Caco-2 (cell line): ENCODE data around the gene WWOX. TPM values are rescaled to one million over a fixed set of nuclear protein-coding genes. Genes with fewer than 3 reads are reported as not detected.

Experiments
- BruUV-seq: library from RNA; stranded (reverse); fragments of 400-500 nt; replicated peaks from 2 replicates; lab custom pipeline; 2021; lab: Mats Ljungman, UMichigan
- CTCF ChIA-PET: fragments of 300-600 bp; sonication (Branson Sonifier 250); formaldehyde crosslinking; loops from one replicate; lab custom pipeline; 2022; ENCODE audit warnings: antibody characterized with exemption; lab: Charles Lee
- POLR2A ChIA-PET: fragments of 300-600 bp; sonication (Branson Sonifier 250); formaldehyde crosslinking; loops from one replicate; lab custom pipeline; 2022; ENCODE audit warnings: antibody characterized with exemption; lab: Charles Lee
- DNase-seq, 2 experiments: peaks; one replicate each; pipeline versions ENCODE4 v3.0.0 to v3.0.0-alpha.2; 2020 to 2022
- H3K27me3 ChIP-seq: replicated peaks from 2 replicates; pipeline ENCODE4 v1.6.0; 2011; ENCODE audit warnings: low read length; ENCODE audit not compliant: control insufficient read depth, insufficient read depth
- H3K36me3 ChIP-seq: 2 replicates; pipeline ENCODE4 v1.5.1; 2011; ENCODE audit warnings: low read length; ENCODE audit not compliant: control insufficient read depth, insufficient read depth
- H3K4me1 ChIP-seq: fragments of 250-450 bp; sonication (Bioruptor Pico); 2 replicates; pipeline ENCODE4 v1.5.1; 2020; ENCODE audit warnings: mild to moderate bottlenecking
- H3K4me3 ChIP-seq: 2 replicates; pipeline ENCODE4 v1.5.1; 2011; ENCODE audit warnings: low read depth, mild to moderate bottlenecking, control low read depth, low read length
- H3K9me3 ChIP-seq: fragments of 250-450 bp; sonication (Bioruptor Pico); 2 replicates; pipeline ENCODE4 v1.5.1; 2020; ENCODE audit warnings: mild to moderate bottlenecking, moderate library complexity
- H3K27ac Mint-ChIP-seq: one replicate; pipeline ENCODE4 v1.8.0; 2022; ENCODE audit warnings: mixed read lengths; ENCODE audit not compliant: unreplicated experiment
- H3K27me3 Mint-ChIP-seq: one replicate; pipeline ENCODE4 v1.8.0; 2022; ENCODE audit warnings: mixed read lengths; ENCODE audit not compliant: insufficient read depth, unreplicated experiment
- H3K36me3 Mint-ChIP-seq: one replicate; pipeline ENCODE4 v1.8.0; 2022; ENCODE audit warnings: mild to moderate bottlenecking, mixed read lengths; ENCODE audit not compliant: insufficient read depth, unreplicated experiment
- H3K4me1 Mint-ChIP-seq: one replicate; pipeline ENCODE4 v1.8.0; 2022; ENCODE audit warnings: low read depth, mixed read lengths; ENCODE audit not compliant: unreplicated experiment
- H3K4me3 Mint-ChIP-seq: one replicate; pipeline ENCODE4 v1.8.0; 2022; ENCODE audit warnings: mild to moderate bottlenecking, moderate library complexity, mixed read lengths; ENCODE audit not compliant: unreplicated experiment
- H3K9me3 Mint-ChIP-seq: one replicate; pipeline ENCODE4 v1.8.0; 2022; ENCODE audit warnings: mixed read lengths; ENCODE audit not compliant: unreplicated experiment
- intact Hi-C: fragments of 100-400 bp; cut with micrococcal nuclease; formaldehyde crosslinking; loops from one replicate; pipeline ENCODE4 v1.10.0; 2022; ENCODE audit not compliant: unreplicated experiment
- total RNA-seq: library from RNA; stranded (reverse); gene quantifications from 2 replicates; pipeline ENCODE4 v1.2.3, GENCODE V29; 2022
- TF ChIP-seq, protein P1 (sequence below), 2 experiments: fragments of 200-600 bp in 1 of 2; IDR thresholded peaks; 1 replicate in 1 of 2; 2 replicates in 1 of 2; pipeline versions ENCODE4 v1.5.1 to v1.8.0; 2011 to 2022; ENCODE audit warnings: antibody characterized with exemption in 1 of 2, control low read depth in 1 of 2, inconsistent platforms in 1 of 2, low read depth in 1 of 2, low read length in 1 of 2, mild to moderate bottlenecking in 1 of 2, moderate library complexity in 1 of 2; ENCODE audit not compliant: insufficient read depth in 1 of 2, severe bottlenecking in 1 of 2, unreplicated experiment in 1 of 2

Gene WWOX
- total RNA-seq, 1 experiment from 2014 or later = 45.0 TPM

DNA sequence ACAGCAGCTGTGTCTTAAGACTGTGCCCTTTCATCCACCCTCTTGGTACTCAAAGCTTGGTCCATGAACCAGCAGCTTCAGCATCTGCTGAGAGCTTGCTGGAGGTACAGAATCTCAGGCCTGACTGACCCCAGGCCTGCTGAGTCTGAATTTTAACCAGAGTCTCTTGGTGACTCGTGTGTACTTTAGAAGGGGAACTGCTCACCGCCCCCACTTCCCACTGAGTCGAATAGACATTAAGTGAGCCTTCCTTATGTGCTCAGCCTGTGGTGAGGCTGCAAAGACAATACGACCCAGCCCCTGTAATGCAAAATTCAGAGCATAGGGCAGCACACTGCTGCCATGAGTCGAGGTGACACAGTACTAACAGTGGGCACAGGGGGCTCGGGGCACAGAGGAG, 662.8 kb downstream of the WWOX start:
- no peak for DNase-seq
- CTCF ChIA-PET = no interaction called here

DNA sequence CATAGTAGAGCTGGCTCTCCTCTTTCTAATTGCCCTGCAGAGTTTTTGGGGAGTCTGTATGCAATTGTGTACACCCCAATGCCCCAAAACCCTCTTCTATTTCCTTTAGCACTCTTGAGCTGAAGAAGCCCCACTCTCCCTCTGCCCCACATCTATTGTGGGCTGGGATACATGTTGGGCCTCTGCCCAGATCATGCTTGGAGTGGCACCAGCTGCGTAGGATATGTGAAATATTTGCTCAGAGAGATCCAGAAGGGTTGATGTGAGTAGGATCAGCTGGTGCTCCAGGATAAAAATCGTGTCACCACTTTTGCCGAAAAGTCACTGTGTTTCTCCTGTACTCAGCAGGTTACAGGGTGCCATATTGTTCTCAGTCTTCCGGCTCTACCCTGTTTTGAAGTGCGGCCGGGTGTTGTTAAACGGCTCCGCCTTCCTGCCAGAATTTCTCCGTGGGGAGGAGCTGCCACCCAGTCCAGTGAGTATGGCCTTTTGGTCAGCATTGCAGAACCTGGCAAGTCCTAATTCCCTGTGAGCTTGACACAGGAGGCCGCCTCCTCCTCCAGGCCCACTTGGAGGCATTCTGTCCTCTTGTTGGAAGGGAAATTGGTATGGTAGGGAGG, 664.5 kb downstream of the WWOX start:
- Histone ChIP-seq H3K4me3 (no peak overlapping the region), H3K27me3 (no peaks in the 10 kb centered on the region), H3K36me3 (no peaks in the 10 kb centered on the region), H3K4me1 (no peaks in the 10 kb centered on the region), H3K9me3 (no peaks in the 10 kb centered on the region)
- BruUV-seq = no TSS peak
- CTCF ChIA-PET = no interaction called here
- intact Hi-C loops = no loop called here
- H3K36me3 Mint-ChIP-seq = peaks cover 6% of the 10 kb centered on the region
- no peaks in the 10 kb centered on the region for H3K27me3 Mint-ChIP-seq
- TF ChIP-seq, protein P1, sequence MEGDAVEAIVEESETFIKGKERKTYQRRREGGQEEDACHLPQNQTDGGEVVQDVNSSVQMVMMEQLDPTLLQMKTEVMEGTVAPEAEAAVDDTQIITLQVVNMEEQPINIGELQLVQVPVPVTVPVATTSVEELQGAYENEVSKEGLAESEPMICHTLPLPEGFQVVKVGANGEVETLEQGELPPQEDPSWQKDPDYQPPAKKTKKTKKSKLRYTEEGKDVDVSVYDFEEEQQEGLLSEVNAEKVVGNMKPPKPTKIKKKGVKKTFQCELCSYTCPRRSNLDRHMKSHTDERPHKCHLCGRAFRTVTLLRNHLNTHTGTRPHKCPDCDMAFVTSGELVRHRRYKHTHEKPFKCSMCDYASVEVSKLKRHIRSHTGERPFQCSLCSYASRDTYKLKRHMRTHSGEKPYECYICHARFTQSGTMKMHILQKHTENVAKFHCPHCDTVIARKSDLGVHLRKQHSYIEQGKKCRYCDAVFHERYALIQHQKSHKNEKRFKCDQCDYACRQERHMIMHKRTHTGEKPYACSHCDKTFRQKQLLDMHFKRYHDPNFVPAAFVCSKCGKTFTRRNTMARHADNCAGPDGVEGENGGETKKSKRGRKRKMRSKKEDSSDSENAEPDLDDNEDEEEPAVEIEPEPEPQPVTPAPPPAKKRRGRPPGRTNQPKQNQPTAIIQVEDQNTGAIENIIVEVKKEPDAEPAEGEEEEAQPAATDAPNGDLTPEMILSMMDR (IDR thresholded peaks at IDR 0.05; ENCODE audit: insufficient read depth in 1 of 2, low read depth in 1 of 2, low read length in 1 of 2, severe bottlenecking in 1 of 2, unreplicated experiment in 1 of 2) = no peak
- no peaks in the 10 kb centered on the region for H3K4me1 Mint-ChIP-seq
- POLR2A ChIA-PET = no interaction called here
- H3K9me3 Mint-ChIP-seq = no peaks in the 10 kb centered on the region
- no peak overlapping the region for H3K27ac Mint-ChIP-seq
- DNase-seq = no peak
- no peak overlapping the region for H3K4me3 Mint-ChIP-seq

More for the DNA sequence above, 662.8 kb downstream of the WWOX start:
- Histone ChIP-seq H3K4me1 (no peaks in the 10 kb centered on the region), H3K9me3 (no peaks in the 10 kb centered on the region), H3K27me3 (no peaks in the 10 kb centered on the region), H3K4me3 (no peak overlapping the region), H3K36me3 (no peaks in the 10 kb centered on the region; the same call in 1 of the 2 replicates)
- TF ChIP-seq, protein P1 (IDR thresholded peaks at IDR 0.05; ENCODE audit: insufficient read depth in 1 of 2, low read depth in 1 of 2, low read length in 1 of 2, severe bottlenecking in 1 of 2, unreplicated experiment in 1 of 2) = no peak
- Mint-ChIP-seq H3K36me3 (peaks cover 6% of the 10 kb centered on the region), H3K9me3 (no peaks in the 10 kb centered on the region), H3K27ac (no peak overlapping the region), H3K4me1 (no peaks in the 10 kb centered on the region), H3K4me3 (no peak overlapping the region), H3K27me3 (no peaks in the 10 kb centered on the region)
- no TSS peak for BruUV-seq
- POLR2A ChIA-PET = no interaction called here
- intact Hi-C loops = no loop called here

DNA sequence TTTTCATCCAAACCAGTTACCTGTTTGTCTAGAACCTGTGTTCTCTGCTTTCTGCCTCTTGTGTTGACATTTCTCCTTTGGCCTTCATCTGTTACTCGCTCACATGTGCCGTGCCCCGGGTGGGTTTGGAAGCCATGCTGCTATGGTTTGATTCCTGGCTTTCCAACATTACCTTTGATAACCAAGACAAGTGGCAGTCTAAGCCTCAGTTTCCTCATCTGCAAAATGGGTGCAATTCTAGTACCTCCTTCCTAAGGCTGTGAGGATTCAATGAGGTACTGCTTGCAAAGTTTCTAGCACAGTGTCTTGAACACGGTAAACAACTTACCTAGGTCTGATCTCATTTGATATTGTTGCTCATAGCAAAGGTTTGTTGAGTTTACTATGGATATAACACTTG, 665.0 kb downstream of the WWOX start:
- H3K4me3 ChIP-seq = no peak overlapping the region
- H3K27ac Mint-ChIP-seq = no peak overlapping the region
- CTCF ChIA-PET = no interaction called here

More for the DNA sequence above, 665.0 kb downstream of the WWOX start:
- no peak overlapping the region for H3K4me3 Mint-ChIP-seq
- no peaks in the 10 kb centered on the region for H3K27me3 ChIP-seq
- no peaks in the 10 kb centered on the region for H3K36me3 ChIP-seq
- H3K27me3 Mint-ChIP-seq = no peaks in the 10 kb centered on the region
- no TSS peak for BruUV-seq
- no peaks in the 10 kb centered on the region for H3K4me1 Mint-ChIP-seq
- POLR2A ChIA-PET = no interaction called here
- H3K9me3 Mint-ChIP-seq = no peaks in the 10 kb centered on the region
- no peaks in the 10 kb centered on the region for H3K9me3 ChIP-seq
- H3K36me3 Mint-ChIP-seq = peaks cover 6% of the 10 kb centered on the region
- TF ChIP-seq, protein P1 (IDR thresholded peaks at IDR 0.05; ENCODE audit: insufficient read depth in 1 of 2, low read depth in 1 of 2, low read length in 1 of 2, severe bottlenecking in 1 of 2, unreplicated experiment in 1 of 2) = no peak
- no peaks in the 10 kb centered on the region for H3K4me1 ChIP-seq
- no peak for DNase-seq
- intact Hi-C loops = no loop called here
